GM20000 (cell line): ENCODE data around the gene REPS1.

Source experiments
- DNase-seq: peaks from one replicate; pipeline ENCODE4 v3.0.0; 2012; ENCODE audit warnings: low spot score
- TF ChIP-seq, protein P1 (sequence below): IDR thresholded peaks from 2 replicates; pipeline ENCODE4 v1.5.1; 2012; ENCODE audit warnings: mild to moderate bottlenecking, control low read depth; ENCODE audit errors: extremely low read depth, missing control alignments

The REPS1 gene

DNA sequence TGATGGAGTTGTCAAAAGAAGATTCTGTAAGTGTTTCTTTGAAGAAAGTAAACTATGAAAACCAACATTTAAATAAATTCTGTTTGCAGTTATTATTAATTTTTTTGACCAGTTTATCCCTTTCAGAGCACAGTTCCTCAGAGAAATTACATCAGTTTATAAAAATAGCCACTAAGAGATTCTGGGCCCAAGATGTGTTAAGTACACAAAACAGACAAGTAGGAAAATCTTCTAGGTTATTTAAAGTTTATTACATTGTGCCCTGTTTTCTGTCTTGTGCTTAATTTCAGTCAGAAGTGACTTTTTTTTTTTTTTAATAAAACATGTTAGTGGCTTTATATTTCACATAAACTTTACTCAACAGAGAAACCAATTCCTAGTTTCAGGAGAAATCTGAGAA is 119.9 kb downstream of the REPS1 start:
- TF ChIP-seq, protein P1, sequence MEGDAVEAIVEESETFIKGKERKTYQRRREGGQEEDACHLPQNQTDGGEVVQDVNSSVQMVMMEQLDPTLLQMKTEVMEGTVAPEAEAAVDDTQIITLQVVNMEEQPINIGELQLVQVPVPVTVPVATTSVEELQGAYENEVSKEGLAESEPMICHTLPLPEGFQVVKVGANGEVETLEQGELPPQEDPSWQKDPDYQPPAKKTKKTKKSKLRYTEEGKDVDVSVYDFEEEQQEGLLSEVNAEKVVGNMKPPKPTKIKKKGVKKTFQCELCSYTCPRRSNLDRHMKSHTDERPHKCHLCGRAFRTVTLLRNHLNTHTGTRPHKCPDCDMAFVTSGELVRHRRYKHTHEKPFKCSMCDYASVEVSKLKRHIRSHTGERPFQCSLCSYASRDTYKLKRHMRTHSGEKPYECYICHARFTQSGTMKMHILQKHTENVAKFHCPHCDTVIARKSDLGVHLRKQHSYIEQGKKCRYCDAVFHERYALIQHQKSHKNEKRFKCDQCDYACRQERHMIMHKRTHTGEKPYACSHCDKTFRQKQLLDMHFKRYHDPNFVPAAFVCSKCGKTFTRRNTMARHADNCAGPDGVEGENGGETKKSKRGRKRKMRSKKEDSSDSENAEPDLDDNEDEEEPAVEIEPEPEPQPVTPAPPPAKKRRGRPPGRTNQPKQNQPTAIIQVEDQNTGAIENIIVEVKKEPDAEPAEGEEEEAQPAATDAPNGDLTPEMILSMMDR, result no peak
- DNase-seq, result no peak

GRCh38 chr6:138865480-138866109 is 122.5 kb downstream of the REPS1 start:
- TF ChIP-seq, protein P1, result no peak
- no peak for DNase-seq

DNA sequence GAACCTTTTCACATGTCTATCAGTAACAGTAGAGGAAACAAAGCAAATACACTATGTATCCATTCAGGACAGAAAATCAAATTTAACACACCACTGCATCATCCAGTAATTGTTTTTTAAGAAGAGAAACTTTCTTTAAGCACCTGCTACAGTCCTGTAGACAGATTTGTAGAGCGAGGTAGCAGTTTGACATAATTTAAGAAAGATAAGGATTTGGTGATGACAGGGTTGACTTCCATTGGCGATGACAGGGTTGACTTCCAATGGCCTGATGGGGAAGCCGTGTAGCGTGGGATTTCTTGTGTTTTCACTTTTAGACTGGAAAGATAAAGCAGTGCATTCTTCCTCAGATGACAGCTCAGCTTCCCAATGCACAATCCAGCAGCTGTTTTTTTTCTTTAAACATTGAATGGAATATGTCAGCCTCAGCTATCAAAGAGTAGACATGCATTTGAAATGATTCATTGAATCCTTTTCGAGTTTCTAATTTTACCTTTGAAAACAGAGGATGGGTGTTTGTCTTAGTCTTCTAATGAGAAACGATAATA is 123.6 kb downstream of the REPS1 start:
- TF ChIP-seq, protein P1, result no peak
- DNase-seq, result no peak

DNA sequence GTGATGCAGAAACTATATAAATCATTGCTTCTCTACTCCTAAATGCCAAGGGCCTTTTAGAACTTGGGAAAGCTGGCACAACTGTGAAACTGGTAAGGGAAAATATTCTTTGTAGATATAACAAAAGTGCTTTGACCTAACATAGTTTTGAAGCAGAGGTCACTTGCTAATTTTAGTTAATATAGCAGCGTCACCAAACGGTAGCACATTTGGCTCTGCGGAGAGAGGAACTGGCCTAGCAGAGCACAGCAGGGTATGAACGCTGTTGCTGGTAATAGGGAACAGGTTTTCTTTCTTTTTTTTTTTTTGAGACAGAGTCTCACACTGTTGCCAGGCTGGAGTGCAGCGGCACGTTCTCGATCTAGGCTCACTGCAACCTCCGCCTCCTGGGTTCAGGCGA is 124.7 kb downstream of the REPS1 start:
- DNase-seq, result no peak
- TF ChIP-seq, protein P1, result no peak

GRCh38 chr6:138862456-138862855 is 125.6 kb downstream of the REPS1 start:
- no peak for DNase-seq
- TF ChIP-seq, protein P1, result no peak

DNA sequence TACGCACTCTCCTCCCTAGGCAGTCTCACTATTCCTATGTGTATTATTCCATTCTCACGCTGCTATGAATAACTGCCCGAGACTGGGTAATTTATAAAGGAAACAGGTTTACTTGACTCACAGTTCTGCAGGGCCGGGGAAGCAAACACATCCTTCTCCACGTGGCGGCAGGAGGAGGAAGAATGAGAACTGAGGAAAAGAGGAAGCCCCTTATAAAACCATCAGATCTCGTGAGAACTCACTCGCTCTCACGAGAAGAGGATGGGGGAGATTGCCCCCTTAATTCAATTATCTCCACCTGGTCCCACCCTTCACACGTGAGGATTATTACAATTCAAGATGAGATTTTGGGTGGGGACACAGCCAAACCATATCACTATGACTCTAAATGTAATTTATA is 130.3 kb downstream of the REPS1 start:
- DNase-seq, result no peak
- TF ChIP-seq, protein P1, result no peak

- no peak for DNase-seq
- TF ChIP-seq, protein P1, result no peak
These were observed 131.4 kb downstream of the REPS1 start for GRCh38 chr6:138856654-138857053.
